Measurements from ENCODE around the gene PHF21B.
"Not testable (repeated sequence)": the region's sequence is repeated elsewhere in the genome, so short reads cannot be mapped to it uniquely, and the experiment has no call there.

PHF21B gene

GRCh38 chr22:44916281-44917231, 93.2 kb downstream of the PHF21B start:
- no peak for DNase-seq

GRCh38 chr22:44915441-44915840, 94.4 kb downstream of the PHF21B start:
- DNase-seq, result no peak

- DNase-seq, result no peak
These were observed 95.6 kb downstream of the PHF21B start for GRCh38 chr22:44914026-44914721.

- DNase-seq, result no peak
These were observed 96.4 kb downstream of the PHF21B start for GRCh38 chr22:44913198-44913983.

GRCh38 chr22:44909241-44909640, 100.6 kb downstream of the PHF21B start:
- DNase-seq, result no peak

- no peak for DNase-seq
These were observed 101.8 kb downstream of the PHF21B start for GRCh38 chr22:44907765-44908737.

GRCh38 chr22:44906999-44907644, 102.7 kb downstream of the PHF21B start:
- DNase-seq, result no peak

- no peak for DNase-seq
These were observed 103.4 kb downstream of the PHF21B start for GRCh38 chr22:44906248-44906936.

- not testable (repeated sequence) for DNase-seq
These were observed 105.2 kb downstream of the PHF21B start for GRCh38 chr22:44904492-44905152.

GRCh38 chr22:44903164-44903563, 106.6 kb downstream of the PHF21B start:
- not testable (repeated sequence) for DNase-seq

GRCh38 chr22:44901301-44901700, 108.5 kb downstream of the PHF21B start:
- DNase-seq, result no peak

- DNase-seq, result no peak
These were observed 111.6 kb downstream of the PHF21B start for GRCh38 chr22:44898236-44898635.

GRCh38 chr22:44895296-44896055, 114.3 kb downstream of the PHF21B start:
- DNase-seq, result no peak

- DNase-seq, result no peak
These were observed 115.0 kb downstream of the PHF21B start for GRCh38 chr22:44894782-44895181.

GRCh38 chr22:44894321-44894720, 115.5 kb downstream of the PHF21B start:
- DNase-seq, result no peak

GRCh38 chr22:44893731-44894080, 116.1 kb downstream of the PHF21B start:
- no peak for DNase-seq

- no peak for DNase-seq
These were observed 116.7 kb downstream of the PHF21B start for GRCh38 chr22:44892803-44893730.

- DNase-seq, result no peak
These were observed 117.6 kb downstream of the PHF21B start for GRCh38 chr22:44892243-44892642.

Data from activated CD4-positive, CD25-positive, alpha-beta regulatory T cell (primary cell).